Fibroblast of gingiva (primary cell): ENCODE measurements around the gene ENTPD8.
"Not testable (repeated sequence)": the region's sequence is repeated elsewhere in the genome, so short reads cannot be mapped to it uniquely, and the experiment has no call there.

ENCODE experiments used
- DNase-seq: peaks from one replicate; pipeline ENCODE4 v3.0.0-alpha.2; 2011; ENCODE audit warnings: low read depth

Gene ENTPD8

GRCh38 chr9:137475666-137476065 lies 34.5 kb upstream of the ENTPD8 start:
- DNase-seq, result no peak

- DNase-seq, result no peak
Observed at GRCh38 chr9:137474271-137474670, 33.1 kb upstream of the ENTPD8 start.

DNA sequence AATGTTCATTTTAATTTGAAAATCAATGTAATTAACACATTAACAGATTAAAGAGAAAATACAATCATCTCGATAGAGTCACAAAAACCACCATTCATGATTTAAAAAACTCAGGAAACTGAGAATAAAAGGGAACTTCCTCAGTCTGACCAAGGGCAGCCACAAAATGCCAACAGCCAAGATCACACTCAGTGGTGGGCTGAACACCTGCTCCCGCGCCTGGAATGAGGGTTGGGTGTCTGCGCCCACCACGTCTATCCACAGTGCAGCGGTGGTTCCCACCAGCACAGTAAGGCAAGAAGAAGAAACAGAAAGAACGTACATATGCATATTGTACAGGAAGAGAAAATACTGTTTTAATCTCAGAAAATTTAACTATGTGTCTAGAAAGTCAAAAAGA lies 29.6 kb upstream of the ENTPD8 start:
- DNase-seq, result no peak

- no peak for DNase-seq
Observed at GRCh38 chr9:137467896-137468295, 26.7 kb upstream of the ENTPD8 start.

- DNase-seq, result no peak
Observed at GRCh38 chr9:137467161-137467581, 26.0 kb upstream of the ENTPD8 start.

DNA sequence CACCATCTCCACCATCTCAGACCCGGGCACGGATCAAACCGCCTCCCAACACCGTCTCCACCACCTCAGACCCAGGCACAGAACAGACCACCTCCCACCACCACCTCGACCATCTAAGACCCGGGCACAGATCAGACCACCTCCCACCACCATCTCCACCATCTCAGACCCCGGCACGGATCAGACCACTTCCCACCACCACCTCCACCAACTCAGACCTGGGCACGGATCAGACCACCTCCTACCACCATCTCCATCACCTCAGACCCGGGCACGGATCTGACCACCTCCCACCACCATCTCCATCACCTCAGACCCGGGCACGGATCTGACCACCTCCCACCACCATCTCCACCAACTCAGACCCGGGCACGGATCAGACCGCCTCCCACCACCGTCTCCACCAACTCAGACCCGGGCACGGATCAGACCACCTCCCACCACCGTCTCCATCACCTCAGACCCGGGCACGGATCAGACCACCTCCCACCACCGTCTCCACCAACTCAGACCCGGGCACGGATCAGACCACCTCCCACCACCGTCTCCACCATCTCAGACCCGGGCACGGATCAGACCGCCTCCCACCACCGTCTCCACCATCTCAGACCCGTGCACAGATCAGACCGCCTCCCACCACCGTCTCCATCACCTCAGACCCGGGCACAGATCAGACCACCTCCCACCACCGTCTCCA lies 25.4 kb upstream of the ENTPD8 start:
- not testable (repeated sequence) for DNase-seq

GRCh38 chr9:137465720-137466388 lies 24.7 kb upstream of the ENTPD8 start:
- no peak for DNase-seq

GRCh38 chr9:137465000-137465719 lies 24.0 kb upstream of the ENTPD8 start:
- no peak for DNase-seq

DNA sequence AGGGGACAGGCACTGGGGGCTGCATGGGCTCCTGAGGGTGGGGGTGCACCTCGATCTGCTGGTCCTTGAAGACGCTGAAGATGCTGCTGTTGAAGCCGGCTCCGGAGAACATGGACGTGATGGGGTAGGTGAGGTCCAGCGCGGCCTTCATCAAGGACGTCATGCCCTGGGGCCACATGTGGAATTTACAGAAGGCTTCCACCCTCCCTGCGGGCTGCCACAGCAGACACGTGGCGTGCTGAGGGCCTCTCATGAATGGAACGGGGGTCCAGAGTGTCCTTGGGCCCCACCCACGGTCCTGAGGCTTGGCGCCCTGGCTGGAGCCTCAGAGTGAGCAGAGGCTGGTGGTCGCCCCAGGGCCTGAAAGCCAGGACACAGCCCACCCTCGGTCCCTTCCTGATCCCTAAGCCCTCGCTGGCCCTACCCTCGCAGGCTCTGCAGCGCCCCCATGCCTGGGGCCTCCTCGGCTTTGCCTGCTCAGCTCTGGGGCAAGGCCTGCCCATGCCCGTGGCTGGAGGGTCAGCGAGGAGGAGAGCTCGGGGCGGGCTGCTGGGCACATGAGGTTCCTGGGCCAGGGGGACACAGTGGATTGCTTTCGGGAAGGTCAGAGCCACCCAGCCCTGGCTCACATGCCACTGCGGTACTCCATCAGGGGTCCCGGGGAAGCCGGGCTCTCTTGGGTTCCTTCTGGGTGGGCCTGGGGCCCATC lies 23.3 kb upstream of the ENTPD8 start:
- no peak for DNase-seq

- no peak for DNase-seq
Observed at GRCh38 chr9:137463931-137464290, 22.8 kb upstream of the ENTPD8 start.

GRCh38 chr9:137462986-137463930 lies 22.1 kb upstream of the ENTPD8 start:
- DNase-seq, result no peak

DNA sequence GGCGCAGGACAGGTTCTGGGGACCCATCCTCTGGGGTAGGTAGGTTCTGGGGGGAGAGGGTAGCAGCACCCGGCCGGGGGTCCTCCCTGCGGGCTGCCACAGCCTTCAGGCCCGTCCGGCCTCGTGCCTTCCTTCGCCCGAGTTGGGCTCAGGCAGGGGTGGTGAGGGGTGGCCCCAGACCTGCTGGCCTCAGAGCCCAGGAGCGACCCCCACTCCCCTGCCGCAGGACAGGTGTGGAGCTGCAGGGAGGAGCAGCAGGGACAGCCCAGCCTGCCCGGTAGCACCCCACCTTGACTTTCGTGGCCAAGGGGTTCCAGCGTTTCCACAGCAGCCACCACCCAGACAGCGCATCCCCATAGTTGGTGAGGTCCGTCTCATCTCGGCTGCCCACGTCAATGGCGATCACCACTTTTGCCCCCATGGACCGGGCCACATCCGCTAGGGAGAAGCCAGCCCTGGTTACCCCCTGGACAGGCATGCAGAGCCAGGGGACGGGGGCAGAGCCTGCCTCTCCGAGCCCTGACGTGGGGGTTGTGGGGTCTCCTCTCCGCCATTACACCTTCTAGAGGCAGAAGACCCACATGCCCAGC lies 21.3 kb upstream of the ENTPD8 start:
- DNase-seq, result no peak

- DNase-seq, result peak; percentile 52
Observed at GRCh38 chr9:137461663-137462395, 20.7 kb upstream of the ENTPD8 start.

DNA sequence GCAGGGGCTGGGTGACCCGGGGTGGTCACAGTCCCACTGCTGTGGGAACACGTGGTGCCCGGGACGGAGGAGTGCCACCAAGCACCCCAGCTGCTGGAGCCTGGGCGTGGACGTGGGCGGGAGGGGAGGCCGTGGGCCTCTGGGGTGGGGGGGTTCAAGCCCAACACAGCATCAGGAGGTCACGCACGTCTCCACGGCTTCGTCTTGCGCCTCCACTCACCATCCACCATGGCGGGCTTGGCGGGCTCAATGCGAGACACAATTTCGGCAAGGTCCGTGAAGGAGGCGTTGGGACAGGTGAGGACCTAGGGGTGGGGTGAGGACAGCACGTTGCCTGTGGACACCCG lies 20.1 kb upstream of the ENTPD8 start:
- no peak for DNase-seq

- no peak for DNase-seq
Observed at GRCh38 chr9:137460363-137461315, 19.5 kb upstream of the ENTPD8 start.

DNA sequence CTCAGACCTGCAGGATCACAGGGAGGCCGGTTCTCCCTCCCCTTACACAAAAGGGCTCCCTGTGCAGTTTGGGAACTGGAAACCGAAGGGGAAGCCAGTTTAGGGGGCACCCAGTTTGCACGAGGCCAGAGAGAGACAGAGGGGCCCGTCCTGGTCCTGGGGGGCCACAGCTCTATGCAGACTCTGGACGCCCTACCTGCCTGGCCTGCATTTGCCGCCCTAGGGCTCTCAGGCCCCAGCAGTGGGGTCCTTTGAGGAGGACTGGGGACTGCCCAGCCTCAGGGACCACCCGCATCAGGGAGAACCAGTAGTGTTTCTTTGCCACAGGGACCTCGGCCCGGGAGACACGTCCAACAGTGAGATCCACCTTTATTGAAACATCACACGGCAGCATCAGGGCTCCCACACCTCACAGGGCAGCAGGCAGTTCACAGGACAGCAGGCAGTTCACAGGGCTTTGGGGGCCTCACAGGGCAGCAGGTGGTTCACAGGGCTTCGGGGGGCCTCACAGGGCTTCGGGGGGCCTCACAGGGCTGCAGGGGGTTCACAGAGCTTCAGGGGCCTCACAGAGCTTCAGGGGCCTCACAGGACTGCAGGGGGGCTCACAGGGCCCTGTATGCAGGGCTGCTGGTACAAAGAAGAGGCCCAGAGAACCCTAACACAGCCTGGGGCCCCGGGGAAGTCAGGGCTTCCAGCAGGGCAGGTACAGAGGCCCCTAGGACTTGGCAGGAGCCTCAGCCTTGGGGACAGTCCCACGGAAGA lies 18.6 kb upstream of the ENTPD8 start:
- no peak for DNase-seq

DNA sequence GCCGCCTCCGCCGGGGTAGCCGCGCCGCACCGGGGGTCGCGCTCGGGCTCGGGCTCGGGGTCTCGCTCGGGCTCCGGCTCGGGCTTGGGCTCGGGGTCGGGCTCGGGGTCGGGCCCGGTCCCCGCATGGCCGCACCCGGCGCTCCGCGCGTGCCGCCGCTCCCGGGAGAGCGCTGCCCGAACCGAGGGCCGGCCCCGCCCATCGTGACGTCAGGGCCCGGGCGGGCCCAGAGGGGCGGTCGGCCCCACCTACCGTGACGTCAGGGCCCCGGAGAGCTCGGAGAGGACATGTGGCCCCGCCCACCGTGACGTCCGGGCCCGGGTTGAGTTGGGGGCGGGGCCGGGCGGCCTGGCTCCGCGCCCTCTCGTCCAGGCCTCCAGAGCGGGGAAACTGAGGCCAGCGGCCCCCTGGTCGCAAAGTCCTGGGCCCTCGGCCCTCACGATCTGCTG lies 18.0 kb upstream of the ENTPD8 start, which contains the start of gene NSMF:
NSMF (minus strand) TSS at position 183 of the 449 bp plus-strand sequence. CDS start 232 bp downstream, outside the sequence.
- DNase-seq, result peak; percentile 87
